Tibial artery (tissue), 4 donors: ENCODE measurements around the gene TNNT2.

Source experiments
- DNase-seq, 2 donors: peaks; one replicate each; pipeline ENCODE4 v3.0.0-alpha.2; 2019
- H3K27ac ChIP-seq, 2 donors: fragments of 200-600 bp; sonication (generic) in 1 of 2; 1 replicate in 1 of 2; 2 replicates in 1 of 2; pipeline ENCODE4 v1.5.1; 2018 to 2019; ENCODE audit warnings: mild to moderate bottlenecking in 1 of 2
- H3K27me3 ChIP-seq, 2 donors: fragments of 200-600 bp; sonication (generic) in 1 of 2; one replicate each; pipeline versions ENCODE4 v1.5.1 to v1.6.0; 2016 to 2019
- H3K36me3 ChIP-seq, 3 donors: fragments of 200-600 bp; sonication (generic) in 2 of 3; one replicate each; pipeline ENCODE4 v1.5.1; 2016 to 2019; ENCODE audit warnings: mild to moderate bottlenecking in 2 of 3
- H3K4me1 ChIP-seq, 4 donors: fragments of 200-600 bp; sonication (generic) in 2 of 4; 1 replicate in 3 of 4; 2 replicates in 1 of 4; pipeline ENCODE4 v1.5.1; 2016 to 2019
- H3K4me3 ChIP-seq, 2 donors: fragments of 200-600 bp; sonication (generic) in 1 of 2; 1 replicate in 1 of 2; 2 replicates in 1 of 2; pipeline ENCODE4 v1.5.1; 2018 to 2019; ENCODE audit warnings: mild to moderate bottlenecking in 2 of 2
- H3K9me3 ChIP-seq, 3 donors: fragments of 200-600 bp; sonication (generic) in 1 of 3; one replicate each; pipeline ENCODE4 v1.5.1; 2016 to 2019
- intact Hi-C: fragments of 100-400 bp; cut with DNase I; formaldehyde crosslinking; loops from one replicate; pipeline ENCODE4 v1.15.0; 2023; ENCODE audit warnings: low total_unique reads
- TF ChIP-seq, protein P1 (sequence below), 2 experiments: fragments of 200-600 bp in 1 of 2; fragments of 450-650 bp in 1 of 2; IDR thresholded peaks; one replicate each; pipeline ENCODE4 v1.5.1; 2017 to 2019; ENCODE audit warnings: antibody characterized with exemption in 2 of 2, mild to moderate bottlenecking in 1 of 2, moderate library complexity in 1 of 2

The TNNT2 gene

DNA sequence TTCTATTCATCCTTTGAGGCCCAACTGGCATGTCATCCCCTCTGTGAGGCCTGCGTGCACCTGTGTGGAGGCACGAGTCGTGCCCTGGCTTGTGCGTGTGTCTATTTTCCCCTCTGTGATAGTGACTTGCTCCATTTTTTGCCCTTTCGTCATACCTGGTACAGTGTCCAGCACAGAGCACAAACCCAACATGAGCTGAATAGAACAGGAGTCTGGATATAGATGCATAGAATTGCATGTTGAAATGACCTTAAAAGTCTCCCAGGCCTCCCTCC, 32.5 kb downstream of the TNNT2 start:
- H3K36me3 ChIP-seq: no peaks in the 10 kb centered on the region
- H3K27ac ChIP-seq: no peak overlapping the region
- no peaks in the 10 kb centered on the region for H3K9me3 ChIP-seq
- intact Hi-C loops: no loop called here
- H3K4me3 ChIP-seq: no peak overlapping the region
- TF ChIP-seq, protein P1, sequence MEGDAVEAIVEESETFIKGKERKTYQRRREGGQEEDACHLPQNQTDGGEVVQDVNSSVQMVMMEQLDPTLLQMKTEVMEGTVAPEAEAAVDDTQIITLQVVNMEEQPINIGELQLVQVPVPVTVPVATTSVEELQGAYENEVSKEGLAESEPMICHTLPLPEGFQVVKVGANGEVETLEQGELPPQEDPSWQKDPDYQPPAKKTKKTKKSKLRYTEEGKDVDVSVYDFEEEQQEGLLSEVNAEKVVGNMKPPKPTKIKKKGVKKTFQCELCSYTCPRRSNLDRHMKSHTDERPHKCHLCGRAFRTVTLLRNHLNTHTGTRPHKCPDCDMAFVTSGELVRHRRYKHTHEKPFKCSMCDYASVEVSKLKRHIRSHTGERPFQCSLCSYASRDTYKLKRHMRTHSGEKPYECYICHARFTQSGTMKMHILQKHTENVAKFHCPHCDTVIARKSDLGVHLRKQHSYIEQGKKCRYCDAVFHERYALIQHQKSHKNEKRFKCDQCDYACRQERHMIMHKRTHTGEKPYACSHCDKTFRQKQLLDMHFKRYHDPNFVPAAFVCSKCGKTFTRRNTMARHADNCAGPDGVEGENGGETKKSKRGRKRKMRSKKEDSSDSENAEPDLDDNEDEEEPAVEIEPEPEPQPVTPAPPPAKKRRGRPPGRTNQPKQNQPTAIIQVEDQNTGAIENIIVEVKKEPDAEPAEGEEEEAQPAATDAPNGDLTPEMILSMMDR (IDR thresholded peaks at IDR 0.05): no peak
- no peak for DNase-seq
- H3K27me3 ChIP-seq: peaks cover 0 to 33% of the 10 kb centered on the region in 2 donors
- H3K4me1 ChIP-seq: no peaks in the 10 kb centered on the region

DNA sequence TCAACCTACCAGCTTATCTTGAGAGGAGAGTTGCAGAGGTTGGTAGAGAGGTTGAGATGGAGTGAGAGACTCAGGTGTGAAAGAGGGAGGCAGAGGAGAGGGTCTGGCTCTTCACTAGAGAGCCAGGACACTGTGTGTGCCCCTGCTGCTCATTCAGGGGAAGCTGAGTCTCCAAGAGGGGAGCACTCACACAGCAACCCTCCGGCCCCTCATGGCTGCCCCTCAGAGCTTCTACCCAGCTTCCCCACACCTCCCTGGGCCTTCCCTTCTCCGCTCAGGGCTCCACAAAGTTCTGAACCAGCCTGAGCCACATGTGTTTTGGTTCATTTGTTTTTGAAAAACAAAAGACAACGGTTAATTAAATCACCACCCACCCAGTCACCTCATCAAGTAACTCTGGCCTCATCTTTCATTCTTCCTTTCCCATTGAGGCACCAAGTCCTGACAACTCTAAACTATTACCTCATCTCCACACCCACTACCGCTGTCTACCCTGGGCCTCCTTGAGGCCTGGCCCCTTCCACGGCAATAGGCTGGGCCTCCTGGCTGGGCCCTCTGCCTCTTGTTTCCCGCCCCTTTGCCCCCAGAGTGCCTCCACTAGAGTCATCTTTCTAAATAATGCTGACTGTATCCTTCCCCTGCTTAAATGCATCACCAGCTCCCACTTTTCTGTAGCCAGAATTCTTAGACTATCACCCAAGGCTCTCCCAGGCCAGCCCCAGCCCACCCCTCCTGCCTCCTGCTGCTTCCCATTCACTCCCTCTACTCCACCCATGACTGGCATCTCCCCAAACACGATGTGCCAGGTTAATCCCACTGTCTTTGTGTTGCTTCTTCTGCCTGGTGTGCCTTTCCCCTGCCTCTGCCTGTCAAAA, 33.0 kb downstream of the TNNT2 start:
- TF ChIP-seq, protein P1 (IDR thresholded peaks at IDR 0.05): no peak
- no peaks in the 10 kb centered on the region for H3K9me3 ChIP-seq
- H3K4me1 ChIP-seq: no peaks in the 10 kb centered on the region
- DNase-seq: no peak
- no peak overlapping the region for H3K4me3 ChIP-seq
- no peak overlapping the region for H3K27ac ChIP-seq
- H3K36me3 ChIP-seq: no peaks in the 10 kb centered on the region
- peaks cover 0 to 33% of the 10 kb centered on the region in 2 donors for H3K27me3 ChIP-seq
- intact Hi-C loops: no loop called here

DNA sequence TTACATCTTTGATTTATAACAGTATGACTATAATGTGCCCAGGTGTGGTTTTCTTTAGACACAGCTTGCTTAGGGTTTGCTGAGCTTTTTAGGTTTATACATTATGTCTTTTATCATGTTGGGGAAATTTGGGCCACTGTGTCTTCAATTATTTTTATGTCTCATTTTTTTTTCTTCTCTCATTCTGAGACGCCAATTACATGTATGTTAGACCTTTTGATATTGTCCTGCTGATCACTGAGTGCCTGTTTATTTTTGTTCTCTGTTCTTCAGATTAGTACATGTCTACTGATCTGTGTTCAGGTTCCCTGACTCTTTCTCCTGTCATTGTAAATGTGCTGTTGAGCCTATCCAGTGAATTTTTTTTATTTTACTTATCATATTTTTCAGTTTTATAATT, 36.1 kb downstream of the TNNT2 start:
- H3K4me3 ChIP-seq: no peak overlapping the region
- intact Hi-C loops: no loop called here
- H3K27me3 ChIP-seq: peaks cover 0 to 16% of the 10 kb centered on the region in 2 donors
- H3K27ac ChIP-seq: no peak overlapping the region
- TF ChIP-seq, protein P1 (IDR thresholded peaks at IDR 0.05): no peak
- H3K9me3 ChIP-seq: no peaks in the 10 kb centered on the region
- DNase-seq: no peak
- H3K4me1 ChIP-seq: no peaks in the 10 kb centered on the region
- H3K36me3 ChIP-seq: no peaks in the 10 kb centered on the region

DNA sequence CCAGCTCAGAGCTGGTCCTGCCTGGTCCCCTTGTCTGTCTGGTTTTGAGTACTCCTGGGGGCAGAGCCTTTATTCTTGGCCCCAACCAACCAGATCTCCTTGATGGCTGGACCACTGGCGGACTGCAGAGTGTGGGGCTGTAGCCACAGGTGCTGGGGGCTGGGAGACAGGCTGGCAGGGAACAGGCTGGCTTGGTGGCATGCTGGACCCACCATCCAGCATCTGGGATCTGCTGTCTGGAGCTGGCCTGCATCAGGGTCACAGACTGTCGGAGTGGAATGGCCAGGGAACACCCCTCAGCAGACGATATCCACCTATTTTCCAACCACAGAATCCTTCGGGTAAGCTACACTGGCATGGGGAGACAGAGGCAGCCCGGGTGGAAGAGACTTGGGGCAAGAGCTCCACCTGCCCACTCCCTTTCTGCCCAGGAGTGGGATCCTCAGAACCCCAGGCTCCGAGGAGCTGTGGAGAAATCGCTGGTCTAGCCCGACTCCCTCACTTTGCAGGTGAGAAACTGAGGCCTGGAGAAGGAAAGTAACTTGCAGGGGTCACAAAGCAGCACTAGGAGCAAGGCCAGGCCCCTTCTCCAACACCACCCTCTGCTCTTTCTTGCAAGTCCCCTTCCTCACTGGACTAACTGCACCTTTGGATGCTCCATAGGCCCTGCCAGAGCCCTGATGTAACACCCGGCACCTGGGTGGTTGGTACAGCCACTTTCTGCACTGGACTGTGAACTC, 40.6 kb downstream of the TNNT2 start:
- no peaks in the 10 kb centered on the region for H3K4me1 ChIP-seq
- no peak for DNase-seq
- TF ChIP-seq, protein P1 (IDR thresholded peaks at IDR 0.05): no peak
- H3K9me3 ChIP-seq: no peaks in the 10 kb centered on the region
- H3K4me3 ChIP-seq: no peak overlapping the region
- no peaks in the 10 kb centered on the region for H3K36me3 ChIP-seq
- intact Hi-C loops: no loop called here
- no peaks in the 10 kb centered on the region for H3K27me3 ChIP-seq
- no peak overlapping the region for H3K27ac ChIP-seq

DNA sequence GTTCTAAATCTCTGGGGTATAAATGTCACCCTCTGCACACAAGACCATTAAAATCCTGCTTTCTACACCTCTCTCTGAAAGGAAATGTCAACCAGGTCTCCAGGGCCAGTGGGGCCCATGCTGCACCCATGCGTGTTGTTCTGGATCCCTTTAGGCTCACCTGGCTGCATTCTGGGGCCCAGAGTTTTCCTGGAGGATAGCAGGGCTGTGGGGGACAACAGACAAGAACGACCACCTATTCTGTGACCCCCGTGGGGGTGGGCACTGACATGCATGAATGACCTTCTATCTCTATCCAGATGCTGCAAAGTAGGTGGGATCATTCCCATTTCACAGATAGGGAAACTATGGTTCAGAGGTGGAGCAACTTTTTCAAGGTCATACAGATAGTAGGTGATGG, 41.6 kb downstream of the TNNT2 start:
- no peaks in the 10 kb centered on the region for H3K9me3 ChIP-seq
- no peak for DNase-seq

More for the DNA sequence above, 41.6 kb downstream of the TNNT2 start:
- no peaks in the 10 kb centered on the region for H3K27me3 ChIP-seq
- intact Hi-C loops: no loop called here
- no peaks in the 10 kb centered on the region for H3K36me3 ChIP-seq
- H3K4me1 ChIP-seq: no peaks in the 10 kb centered on the region
- TF ChIP-seq, protein P1 (IDR thresholded peaks at IDR 0.05): no peak
- H3K27ac ChIP-seq: no peak overlapping the region
- H3K4me3 ChIP-seq: no peak overlapping the region
